ENCODE measurements around the gene HAND1. TPM values are rescaled to one million over a fixed set of nuclear protein-coding genes. Genes with fewer than 3 reads are reported as not detected.
A peak's percentile ranks its signal among the peaks of the same experiment; 100 is the strongest.

HAND1 gene
- total RNA-seq, 2 donors from 2014 or later: 4.4 TPM; not detected in 1

DNA sequence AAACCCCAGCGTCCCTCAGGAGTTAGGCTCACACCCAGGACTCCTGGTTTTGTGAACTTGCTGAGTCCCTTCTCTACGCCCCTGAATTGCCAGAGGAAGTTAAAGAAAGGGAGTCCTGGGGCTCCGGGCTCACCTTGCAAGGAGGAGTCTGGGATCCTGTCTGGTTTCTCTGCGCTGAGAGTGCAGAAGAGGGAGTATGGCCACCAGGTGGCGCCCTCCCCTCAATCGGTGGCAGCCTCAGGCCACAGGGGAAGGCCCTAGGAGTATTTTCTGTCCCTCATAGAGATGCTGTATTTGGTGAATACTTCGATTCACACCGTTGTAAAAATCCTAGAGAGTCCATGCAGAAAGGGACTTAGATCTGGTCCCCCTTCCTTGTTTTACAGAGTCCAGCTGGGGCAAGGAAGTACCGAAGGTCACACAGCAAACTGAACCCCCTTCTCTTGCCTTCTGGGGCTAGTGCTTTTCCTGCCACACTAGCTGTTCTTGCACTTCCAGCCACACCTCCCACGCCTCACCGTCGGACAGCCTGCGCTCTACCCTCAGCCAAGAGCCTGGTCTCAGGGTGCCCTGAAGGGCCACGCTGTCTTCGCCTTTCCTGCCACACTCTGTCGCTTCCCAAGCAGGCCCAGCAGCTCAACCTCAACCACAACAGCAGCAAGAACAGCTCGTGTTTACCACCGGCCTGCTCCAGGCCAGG, 10.2 kb downstream of the HAND1 start:
- DNase-seq (peak in 1 of 2 donors; percentile 86), ATAC-seq (peak; percentile 94)
- intact Hi-C loops (cut with DNase I, micrococcal nuclease): loop anchor here in 1 of 2 donors (2.0 kb wide), 1 partner anchor 143 kb away; no protein-coding TSS in a partner anchor

DNA sequence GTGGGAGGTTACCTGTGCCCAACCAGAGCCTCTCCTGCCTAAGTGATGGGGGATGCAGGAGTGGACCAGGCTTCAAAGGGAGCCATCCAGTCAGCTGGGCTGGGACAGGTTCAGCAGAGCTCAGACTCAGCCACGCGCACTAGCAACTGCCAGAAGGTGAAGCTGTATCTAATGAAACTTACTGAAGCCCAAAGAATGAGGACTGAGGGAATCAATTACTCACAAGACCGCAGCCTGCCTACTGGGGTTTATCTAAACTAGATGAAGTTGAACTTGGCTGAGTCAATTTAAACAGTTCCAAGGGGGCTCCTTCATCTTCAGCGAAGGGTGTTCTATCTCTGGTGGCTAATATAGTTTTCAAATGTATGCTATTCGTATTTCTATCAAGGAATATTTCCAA, 11.4 kb downstream of the HAND1 start:
- DNase-seq (no peak), ATAC-seq (no peak)
- intact Hi-C loops (cut with DNase I, micrococcal nuclease): loop anchor here in 1 of 2 donors (2.0 kb wide), 1 partner anchor 144 kb away; no protein-coding TSS in a partner anchor

DNA sequence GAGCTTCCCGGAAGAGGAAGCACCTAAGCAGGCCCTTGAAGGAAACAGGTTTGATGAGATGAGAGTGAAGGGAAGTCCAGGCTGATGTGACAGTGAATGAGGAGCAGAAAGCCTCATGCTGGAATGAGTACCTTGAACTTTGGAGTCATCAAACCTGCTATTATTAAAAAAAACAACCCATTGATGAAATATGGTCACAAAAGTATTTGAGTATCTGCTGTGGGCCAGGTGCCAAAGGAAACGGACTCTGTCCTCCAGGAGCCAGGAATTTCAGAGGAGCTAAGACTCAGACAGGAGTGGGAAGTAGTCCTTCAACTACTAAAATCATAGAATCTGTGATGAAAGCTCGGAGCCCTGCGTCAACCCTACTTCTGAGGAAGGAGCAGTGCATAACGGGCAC, 11.9 kb downstream of the HAND1 start:
- intact Hi-C loops (cut with DNase I, micrococcal nuclease): loop anchor here in 1 of 2 donors (2.0 kb wide), 1 partner anchor 145 kb away; no protein-coding TSS in a partner anchor
- ATAC-seq: peak; percentile 37
- DNase-seq: no peak

DNA sequence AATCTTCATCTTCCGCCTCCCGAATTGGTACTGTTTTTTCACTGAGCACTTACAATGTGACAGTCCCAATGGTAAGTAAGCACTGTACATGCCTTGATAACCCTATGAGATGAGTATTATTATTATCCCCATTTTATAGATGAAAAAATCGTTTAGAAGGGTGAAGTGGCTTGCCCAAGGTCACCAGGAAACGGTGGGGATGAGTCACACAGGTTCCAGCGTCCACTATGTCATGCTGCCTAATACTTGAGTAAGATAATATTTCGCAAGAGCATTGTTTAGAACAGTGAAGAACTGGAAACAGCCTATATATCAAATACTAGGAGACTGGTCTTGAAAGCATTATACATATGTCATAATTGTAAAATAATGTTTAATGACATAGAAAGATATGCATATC, 12.9 kb downstream of the HAND1 start:
- DNase-seq: no peak
- no peak for ATAC-seq
- intact Hi-C loops (cut with DNase I, micrococcal nuclease): no loop called here

DNA sequence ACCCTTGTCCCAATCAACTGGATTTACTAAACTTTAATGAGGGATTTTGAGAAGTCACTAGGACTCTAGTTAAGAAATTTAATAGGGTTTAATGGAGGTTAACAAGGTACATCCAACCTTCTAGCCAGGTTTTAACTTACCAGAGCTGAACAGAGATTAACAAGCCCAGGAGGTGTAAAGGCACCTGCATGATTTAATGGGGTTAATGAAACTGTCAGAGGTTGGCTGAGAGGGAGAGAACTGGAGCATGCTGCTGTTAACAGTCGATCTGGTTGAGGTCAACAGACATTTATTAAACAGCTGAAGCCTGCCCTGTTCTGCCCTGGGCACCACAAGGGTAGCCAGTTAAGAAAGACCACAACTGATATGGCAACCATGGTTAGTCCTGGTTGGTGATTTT, 13.6 kb downstream of the HAND1 start:
- ATAC-seq (no peak), DNase-seq (no peak)
- intact Hi-C loops (cut with DNase I, micrococcal nuclease): no loop called here

DNA sequence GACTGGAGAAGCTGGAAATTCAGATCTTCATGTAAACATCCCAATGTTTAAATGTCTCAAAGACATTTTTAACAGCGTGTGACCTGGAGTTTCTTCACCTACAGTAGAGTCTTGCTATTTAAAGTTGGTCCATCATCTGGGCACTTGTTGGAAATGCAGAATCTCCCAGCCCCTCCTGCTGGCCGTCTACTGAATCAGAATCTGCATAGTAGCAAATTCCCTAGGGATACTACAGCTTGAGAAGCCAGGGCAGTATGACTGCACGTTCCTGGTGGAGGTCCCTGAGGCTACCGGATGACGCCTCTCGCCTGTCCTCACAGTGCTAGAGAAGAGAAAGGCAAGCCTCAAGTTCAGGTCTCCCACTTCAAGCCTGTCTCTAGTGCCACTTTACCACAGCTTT, 16.5 kb downstream of the HAND1 start:
- intact Hi-C loops (cut with DNase I, micrococcal nuclease): no loop called here
- DNase-seq: no peak
- ATAC-seq: no peak

DNA sequence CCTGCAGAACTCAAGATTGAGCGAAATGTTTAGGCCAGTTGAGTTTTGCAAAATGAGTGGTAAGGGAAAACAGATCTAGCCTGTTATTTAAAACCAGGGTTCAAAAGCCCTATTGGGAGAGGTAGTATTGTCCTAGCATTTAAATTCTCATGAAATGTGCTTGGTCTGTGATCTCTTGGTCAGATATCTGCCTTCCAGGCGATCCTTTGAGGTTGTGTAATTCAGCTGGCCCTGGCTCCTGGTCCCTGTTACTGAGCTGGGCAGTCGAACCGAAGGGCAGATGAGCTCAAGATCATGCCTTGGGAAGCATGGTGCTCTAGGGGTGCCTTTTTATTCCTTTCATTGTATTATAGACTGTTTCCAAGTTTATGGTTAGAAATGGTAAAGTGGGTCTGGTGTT, 17.9 kb downstream of the HAND1 start:
- no peak for DNase-seq
- intact Hi-C loops (cut with DNase I, micrococcal nuclease): no loop called here
- ATAC-seq: no peak

DNA sequence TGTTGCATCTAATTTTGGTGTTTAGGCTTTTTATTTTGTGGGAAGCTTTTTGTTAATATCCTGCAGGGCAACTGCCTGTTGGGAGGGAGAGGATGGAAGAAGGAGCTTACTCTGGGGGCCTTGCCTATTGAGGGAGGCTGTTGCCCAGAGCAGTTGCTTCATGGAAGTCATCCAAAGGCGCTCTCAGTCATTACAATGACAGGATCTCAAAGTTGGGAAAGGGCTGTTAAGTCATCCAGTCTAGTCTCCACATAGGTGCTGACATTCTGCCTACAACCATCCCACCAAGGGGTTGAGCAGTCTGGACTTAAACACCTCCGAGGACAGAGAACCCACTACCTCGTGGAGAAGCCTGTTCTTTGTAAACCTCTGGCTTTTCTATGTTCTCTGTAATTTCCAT, 19.0 kb downstream of the HAND1 start:
- ATAC-seq (no peak), DNase-seq (no peak)
- intact Hi-C loops (cut with DNase I, micrococcal nuclease): no loop called here

DNA sequence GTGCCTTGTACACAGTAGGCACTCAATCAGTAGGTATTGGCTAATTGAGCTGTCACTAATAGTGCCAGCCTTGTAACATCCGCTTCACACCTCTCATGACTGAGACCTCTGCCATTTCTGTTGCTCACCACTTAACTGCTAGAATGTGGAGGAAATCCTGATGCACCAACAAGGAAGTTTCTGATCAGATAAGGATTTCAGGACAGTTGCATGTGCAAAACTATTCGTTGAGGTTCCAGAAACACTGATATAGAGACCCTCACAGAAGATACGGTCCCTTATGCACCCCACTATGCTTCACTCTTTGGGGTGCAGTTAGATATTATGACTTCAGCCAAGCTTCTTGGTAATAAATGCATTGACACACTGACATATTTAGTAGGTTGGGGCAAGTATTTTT, 21.5 kb downstream of the HAND1 start:
- DNase-seq (no peak), ATAC-seq (no peak)

DNA sequence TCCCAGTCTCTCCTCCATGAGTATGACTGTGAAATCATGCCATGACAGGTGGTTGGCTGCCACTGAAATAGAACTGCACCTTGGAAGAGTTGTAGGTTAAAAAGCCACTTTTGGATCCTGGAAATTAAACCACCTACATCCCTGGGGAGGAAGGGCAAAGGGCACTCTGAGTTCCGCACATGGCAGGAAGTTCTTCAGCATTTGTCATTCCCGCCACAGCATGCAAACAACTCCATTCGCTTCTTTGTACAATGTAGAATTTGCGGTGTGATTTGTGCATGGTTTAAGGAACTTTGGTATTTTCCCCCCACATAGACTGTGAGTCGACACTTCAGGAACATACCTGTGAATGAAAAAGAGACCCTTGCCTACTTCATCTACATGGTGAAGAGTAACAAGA, 22.4 kb downstream of the HAND1 start:
- DNase-seq (no peak), ATAC-seq (no peak)
- intact Hi-C loops (cut with DNase I, micrococcal nuclease): no loop called here

More for the DNA sequence above, 21.5 kb downstream of the HAND1 start:
- intact Hi-C loops (cut with DNase I, micrococcal nuclease): no loop called here

DNA sequence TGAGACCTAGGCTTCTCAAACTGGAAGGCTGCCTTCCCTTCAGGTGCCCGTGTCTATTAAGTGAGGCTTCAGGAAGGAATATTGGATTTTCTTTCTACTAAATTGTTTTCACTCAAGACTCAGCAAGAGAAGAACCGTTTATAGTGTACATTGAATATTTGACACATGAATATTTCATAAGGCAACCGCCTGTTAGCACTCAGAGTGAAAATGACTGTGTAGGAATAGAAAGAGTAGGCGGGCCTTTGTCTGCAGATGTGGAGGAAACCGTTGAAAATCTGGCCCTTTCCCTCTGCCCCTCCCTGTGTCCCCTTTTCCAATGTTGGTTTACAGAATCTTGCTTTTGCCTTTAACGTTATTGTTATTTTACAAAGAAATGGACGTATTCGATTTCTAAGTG, 26.1 kb downstream of the HAND1 start:
- intact Hi-C loops (cut with DNase I, micrococcal nuclease): no loop called here
- DNase-seq: no peak
- ATAC-seq: no peak

DNA sequence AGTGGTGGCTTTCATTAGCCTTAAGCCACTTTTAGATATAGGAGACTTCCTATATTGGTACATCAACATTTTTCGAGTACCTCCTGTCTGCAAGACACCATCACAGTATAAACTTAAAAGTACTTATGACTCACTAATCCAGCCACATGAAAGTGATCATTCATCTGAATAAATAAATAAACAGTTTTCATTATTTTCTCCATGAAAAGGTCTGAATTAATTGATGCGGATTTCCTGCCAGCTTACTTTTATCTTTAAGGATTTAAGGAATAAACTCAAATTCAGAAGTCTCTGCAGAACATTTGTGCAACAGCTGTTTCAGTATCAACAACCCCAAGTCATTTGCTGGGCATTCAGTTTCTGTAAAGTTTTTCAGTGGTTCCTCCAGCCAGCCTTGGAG, 28.2 kb downstream of the HAND1 start:
- no peak for ATAC-seq
- DNase-seq: no peak
- intact Hi-C loops (cut with DNase I, micrococcal nuclease): no loop called here

DNA sequence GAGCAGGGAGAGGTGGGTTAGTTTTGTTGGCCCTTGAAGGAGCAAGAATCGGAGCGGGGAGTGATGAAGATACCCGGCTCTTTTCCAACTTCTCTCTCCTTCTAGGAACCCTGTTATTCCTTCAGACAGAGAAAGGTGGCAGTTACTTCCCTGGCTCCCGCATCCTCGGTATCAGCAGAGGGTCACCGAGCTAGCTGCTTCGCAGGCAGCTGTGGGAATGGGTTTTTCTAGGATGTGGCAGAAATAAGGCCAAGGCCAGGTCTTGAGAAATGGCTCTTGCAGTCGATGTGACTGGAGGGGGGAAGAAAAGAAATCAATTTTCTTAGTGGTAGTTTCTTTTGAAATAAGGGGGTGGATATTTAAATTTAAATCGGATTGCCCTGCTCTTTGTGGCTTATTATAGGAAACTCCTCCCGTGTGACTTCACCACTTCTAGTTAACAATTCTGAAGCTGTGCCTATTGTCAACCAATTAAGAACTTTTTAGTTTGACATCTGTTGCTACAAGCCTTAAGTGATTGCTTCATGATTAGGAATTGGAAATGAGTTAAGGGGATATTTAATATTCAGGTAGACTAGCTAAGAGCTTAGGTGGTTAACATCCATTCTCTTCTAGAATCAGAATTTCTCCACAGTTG, 30.8 kb downstream of the HAND1 start:
- DNase-seq (no peak), ATAC-seq (no peak)
- intact Hi-C loops (cut with DNase I, micrococcal nuclease): no loop called here

DNA sequence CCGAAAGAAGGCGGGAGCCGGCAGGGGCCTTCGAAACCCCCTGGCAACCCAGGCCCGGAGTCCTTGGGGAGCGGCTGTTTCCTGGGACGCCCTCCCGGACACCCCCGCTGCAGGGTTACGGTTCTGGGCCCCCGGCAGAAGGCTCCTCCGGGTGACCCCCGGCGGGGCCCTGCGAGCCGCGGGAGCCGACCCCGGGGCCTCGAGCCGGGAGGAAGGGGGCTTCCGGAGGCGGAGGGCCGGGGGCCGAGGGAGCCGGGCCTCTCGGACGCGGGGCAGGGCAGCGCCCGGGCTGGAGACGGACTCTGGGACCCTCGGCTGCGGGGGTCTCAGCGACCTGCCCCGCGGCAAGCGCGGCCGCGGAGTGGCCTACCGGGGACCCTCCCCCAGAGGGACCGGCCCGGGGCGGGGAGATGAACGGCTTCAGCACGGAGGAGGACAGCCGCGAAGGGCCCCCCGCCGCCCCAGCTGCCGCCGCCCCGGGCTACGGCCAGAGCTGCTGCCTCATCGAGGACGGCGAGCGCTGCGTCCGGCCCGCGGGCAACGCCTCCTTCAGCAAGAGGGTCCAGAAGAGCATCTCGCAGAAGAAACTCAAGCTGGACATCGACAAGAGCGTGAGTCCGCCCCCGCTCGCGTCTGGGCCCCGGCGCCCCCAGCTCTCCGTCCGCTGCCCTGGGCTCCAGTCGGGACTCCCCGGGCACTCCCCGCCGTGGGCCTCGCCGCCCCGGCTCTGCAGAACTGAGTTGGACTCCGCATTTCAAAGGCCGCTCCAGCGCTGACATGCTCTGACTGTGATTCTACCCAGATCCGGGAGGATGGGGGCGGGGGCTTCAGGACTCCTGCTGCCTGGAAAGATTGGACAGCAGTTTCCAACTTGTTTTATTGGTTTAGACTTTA, 31.6 kb downstream of the HAND1 start:
- ATAC-seq: peak; percentile 29
- DNase-seq: peak; percentile 58 to 72
- intact Hi-C loops (cut with DNase I, micrococcal nuclease): no loop called here

DNA sequence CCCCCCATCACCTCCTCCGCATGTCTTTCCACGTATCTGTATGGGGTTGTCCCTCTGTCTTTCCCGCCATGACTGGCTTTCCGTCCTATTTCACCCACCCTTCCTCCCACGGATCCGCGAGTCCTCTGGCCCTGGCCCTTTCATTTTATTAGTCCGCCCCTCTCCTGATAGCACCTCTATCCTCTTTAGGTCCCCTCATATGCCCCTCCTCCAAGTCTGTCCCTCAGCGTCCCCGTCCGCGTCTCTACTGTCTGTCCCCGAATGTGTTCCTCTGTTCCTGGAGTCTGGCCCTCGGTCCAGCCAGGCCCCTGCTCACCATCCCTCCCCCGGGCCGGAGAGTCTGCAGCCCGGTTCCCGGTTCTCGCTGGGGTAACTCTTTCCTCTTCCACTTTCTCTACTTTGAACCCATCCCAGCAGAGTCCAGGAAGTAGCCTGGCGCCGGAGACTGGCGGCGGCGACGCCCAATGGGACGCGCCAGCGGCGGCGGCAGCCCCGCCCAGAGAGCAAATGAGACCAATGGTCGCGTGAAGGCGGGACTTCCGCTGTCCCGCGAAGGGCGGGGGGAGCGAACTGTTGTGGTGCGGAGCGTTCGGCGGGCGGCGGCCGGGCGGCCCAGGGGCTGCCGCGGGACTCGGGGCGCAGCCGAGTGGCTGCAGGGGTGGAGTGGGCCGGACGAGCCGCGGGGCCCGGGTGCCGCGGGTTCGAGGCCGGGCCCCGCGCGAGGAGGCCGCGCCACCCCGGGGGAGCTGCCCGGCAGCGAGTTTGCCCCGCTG, 32.4 kb downstream of the HAND1 start, which contains the start of gene SAP30L:
Gene SAP30L, plus strand, starts transcription at position 576 of the 773 bp plus-strand sequence. CDS start 608 bp downstream, outside the sequence.
- peak; percentile 93 to 96 for DNase-seq
- intact Hi-C loops (cut with DNase I, micrococcal nuclease): no loop called here
- peak; percentile 95 for ATAC-seq

DNA sequence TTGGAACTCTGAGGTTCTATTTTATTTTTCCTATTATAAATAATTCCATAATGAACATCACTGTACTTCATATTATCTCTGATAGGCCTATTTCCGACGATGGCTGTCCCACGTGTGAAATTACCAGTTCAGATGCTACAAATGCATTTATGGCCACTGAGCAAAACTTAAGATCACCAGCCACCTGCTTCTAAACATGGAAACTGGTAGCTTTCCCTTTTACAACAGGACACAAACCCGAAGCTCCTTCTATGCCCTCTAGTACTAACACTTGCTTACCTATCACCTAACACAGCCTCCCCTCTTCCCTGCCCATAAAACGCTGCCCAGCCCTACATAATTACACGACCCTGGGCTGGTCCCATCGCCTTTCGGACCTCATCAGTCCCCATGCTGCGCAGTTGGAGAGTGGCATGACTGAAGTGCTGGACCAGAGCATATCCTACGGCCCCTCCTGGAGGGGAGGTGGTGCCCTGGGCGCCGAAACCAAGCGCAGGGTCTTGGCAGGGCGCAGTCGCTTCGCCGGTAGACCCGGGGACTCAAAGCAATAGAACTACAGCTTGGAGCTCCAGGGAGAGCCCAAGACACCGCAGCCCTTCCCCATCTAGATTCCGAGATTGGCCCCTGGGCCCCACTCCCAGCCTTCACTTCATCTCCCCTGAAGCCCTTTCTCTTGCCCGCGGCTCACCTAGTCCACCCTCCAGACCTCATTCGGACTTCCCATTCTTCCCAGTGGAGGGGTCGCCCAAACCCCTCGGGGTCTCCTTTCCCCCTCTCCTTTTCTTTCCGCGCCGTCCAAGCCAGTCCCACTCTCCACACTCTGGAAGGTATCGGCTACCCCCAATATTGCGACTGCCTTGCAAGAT, 33.2 kb downstream of the HAND1 start:
- intact Hi-C loops (cut with DNase I, micrococcal nuclease): no loop called here
- peak; percentile 34 to 35 for DNase-seq
- ATAC-seq: peak; percentile 24

DNA sequence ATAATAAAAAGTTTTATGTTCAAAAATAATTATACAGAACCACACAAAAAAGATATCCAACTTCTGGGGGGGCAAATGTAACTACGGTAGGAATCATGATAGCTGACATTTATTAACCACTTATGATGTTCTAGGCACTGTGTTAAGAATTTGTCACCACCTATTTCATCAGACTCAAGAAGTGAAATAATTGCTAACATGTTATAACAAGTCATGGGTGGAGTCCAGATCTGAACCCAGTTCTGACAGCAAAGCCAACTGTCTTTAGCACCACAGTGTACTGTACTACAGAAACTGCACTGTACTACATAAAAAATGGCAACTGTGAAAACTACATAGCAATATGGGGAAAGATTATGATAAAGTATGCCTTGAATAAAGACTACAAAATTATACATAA, 35.2 kb downstream of the HAND1 start:
- ATAC-seq (no peak), DNase-seq (no peak)
- intact Hi-C loops (cut with DNase I, micrococcal nuclease): no loop called here

DNA sequence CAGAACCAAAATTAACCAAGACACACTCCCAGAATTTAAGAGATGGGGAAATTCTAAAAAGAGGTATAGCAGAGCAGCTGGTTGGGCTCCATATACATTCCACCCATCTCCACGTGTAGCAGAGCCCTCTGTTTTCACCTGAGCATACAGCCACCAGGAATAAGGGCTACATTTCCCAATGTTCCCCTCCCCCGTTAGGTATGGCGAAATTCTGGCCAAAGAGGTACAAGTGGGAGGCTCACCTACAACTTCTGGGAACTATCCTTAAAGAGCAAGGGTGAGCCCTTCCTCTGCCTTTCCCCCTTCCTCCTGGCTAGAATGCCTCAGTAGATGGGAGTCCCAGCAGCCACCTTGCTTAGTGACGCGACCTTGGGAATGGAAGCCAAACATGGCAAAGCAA, 37.5 kb downstream of the HAND1 start:
- intact Hi-C loops (cut with DNase I, micrococcal nuclease): no loop called here
- no peak for DNase-seq

More for the DNA sequence above, 37.5 kb downstream of the HAND1 start:
- ATAC-seq: no peak
